MM.1S (cell line): ENCODE data around the gene OSCP1.

ENCODE experiments used
- DNase-seq: peaks from one replicate; pipeline ENCODE4 v3.0.0-alpha.2; 2015
- H2AFZ ChIP-seq: fragments of 300-600 bp; sonication (generic); 2 replicates; pipeline ENCODE4 v1.6.0; 2016; ENCODE audit warnings: antibody characterized with exemption, low read length
- H3F3A ChIP-seq: fragments of 300-600 bp; sonication (generic); 2 replicates; pipeline ENCODE4 v1.6.1; 2016; ENCODE audit warnings: mild to moderate bottlenecking, antibody characterized with exemption, low read length, moderate library complexity, mixed read lengths; ENCODE audit not compliant: insufficient read depth
- H3K27ac ChIP-seq: fragments of 300-600 bp; sonication (generic); 2 replicates; pipeline ENCODE4 v1.5.1; 2016; ENCODE audit warnings: mild to moderate bottlenecking, low read length
- H3K27me3 ChIP-seq: fragments of 300-600 bp; sonication (generic); replicated peaks from 2 replicates; pipeline ENCODE4 v1.6.0; 2016; ENCODE audit warnings: low read length; ENCODE audit not compliant: insufficient read depth
- H3K36me3 ChIP-seq: fragments of 300-600 bp; sonication (generic); replicated peaks from 2 replicates; pipeline ENCODE4 v1.6.1; 2016; ENCODE audit warnings: mild to moderate bottlenecking, low read length, mixed read lengths; ENCODE audit not compliant: insufficient read depth
- H3K4me1 ChIP-seq: fragments of 300-600 bp; sonication (generic); 2 replicates; pipeline ENCODE4 v1.6.1; 2016; ENCODE audit warnings: low read length, mixed read lengths
- H3K4me2 ChIP-seq: fragments of 300-600 bp; sonication (generic); 2 replicates; pipeline ENCODE4 v1.6.0; 2016; ENCODE audit warnings: low read depth, low read length
- H3K4me3 ChIP-seq: fragments of 300-600 bp; sonication (generic); 2 replicates; pipeline ENCODE4 v1.5.1; 2016; ENCODE audit warnings: low read length, mixed read lengths
- H3K79me2 ChIP-seq: fragments of 300-600 bp; sonication (generic); 2 replicates; pipeline ENCODE4 v1.6.1; 2016; ENCODE audit warnings: mixed run types, low read length, mixed read lengths
- H3K9ac ChIP-seq: fragments of 300-600 bp; sonication (generic); 2 replicates; pipeline ENCODE4 v1.6.1; 2016; ENCODE audit warnings: low read length, mixed read lengths
- H3K9me2 ChIP-seq: fragments of 300-600 bp; sonication (generic); replicated peaks from 2 replicates; pipeline ENCODE4 v1.6.1; 2016; ENCODE audit warnings: mild to moderate bottlenecking, low read length, mixed read lengths; ENCODE audit not compliant: insufficient read depth
- H3K9me3 ChIP-seq: fragments of 300-600 bp; sonication (generic); replicated peaks from 2 replicates; pipeline ENCODE4 v1.6.1; 2016; ENCODE audit warnings: mild to moderate bottlenecking, low read length, mixed read lengths; ENCODE audit not compliant: insufficient read depth
- H4K20me1 ChIP-seq: fragments of 300-600 bp; sonication (generic); 2 replicates; pipeline ENCODE4 v1.6.1; 2016; ENCODE audit warnings: mild to moderate bottlenecking, low read length, moderate library complexity, mixed read lengths; ENCODE audit not compliant: insufficient read depth
- CTCF ChIP-seq: fragments of 300-600 bp; sonication (generic); IDR thresholded peaks from 2 replicates; pipeline ENCODE4 v1.5.1; 2016; ENCODE audit warnings: antibody characterized with exemption, low read length, mixed read lengths
- EZH2 ChIP-seq: fragments of 300-600 bp; sonication (generic); optimal IDR thresholded peaks from 2 replicates; pipeline ENCODE3; 2017; ENCODE audit warnings: low read depth, mild to moderate bottlenecking, antibody characterized with exemption, low read length, mixed read lengths
- EZH2phosphoT487 ChIP-seq: fragments of 300-600 bp; sonication (generic); IDR thresholded peaks from 2 replicates; pipeline ENCODE4 v1.6.1; 2018; ENCODE audit warnings: antibody characterized with exemption, low read length

OSCP1 gene

DNA sequence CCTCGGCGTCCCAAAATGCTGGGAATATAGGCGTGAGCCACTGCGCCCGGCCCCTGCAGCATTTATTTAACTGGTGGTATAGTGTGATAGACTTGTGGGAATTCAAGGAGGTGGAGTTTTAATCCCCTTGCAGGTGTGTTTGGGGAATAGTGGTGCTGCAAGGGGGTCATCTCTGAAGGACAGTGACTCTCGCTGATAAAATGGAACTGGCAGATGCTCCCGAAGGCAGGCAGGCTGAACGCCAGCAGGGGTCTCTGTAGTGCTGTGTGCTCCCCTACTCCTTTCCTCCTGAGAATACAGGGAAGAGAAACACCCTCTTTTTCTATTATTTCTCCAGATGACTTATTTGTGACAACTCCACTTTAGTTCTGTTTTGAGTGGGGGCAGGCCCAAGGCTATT, 4.0 kb downstream of the OSCP1 start:
- no peak overlapping the region for H3K9ac ChIP-seq
- no peak overlapping the region for H3K4me3 ChIP-seq
- no peaks in the 10 kb centered on the region for H4K20me1 ChIP-seq
- H3K36me3 ChIP-seq = no peaks in the 10 kb centered on the region
- H3F3A ChIP-seq = no peaks in the 10 kb centered on the region
- DNase-seq = no peak
- no peaks in the 10 kb centered on the region for H3K9me2 ChIP-seq
- TF ChIP-seq EZH2phosphoT487 (no peak), EZH2 (no peak), CTCF (peak; percentile 35)
- no peaks in the 10 kb centered on the region for H3K9me3 ChIP-seq
- H3K27ac ChIP-seq = no peak overlapping the region
- no peaks in the 10 kb centered on the region for H3K4me1 ChIP-seq
- no peak overlapping the region for H2AFZ ChIP-seq
- no peak overlapping the region for H3K4me2 ChIP-seq
- no peaks in the 10 kb centered on the region for H3K79me2 ChIP-seq
- H3K27me3 ChIP-seq = no peaks in the 10 kb centered on the region

DNA sequence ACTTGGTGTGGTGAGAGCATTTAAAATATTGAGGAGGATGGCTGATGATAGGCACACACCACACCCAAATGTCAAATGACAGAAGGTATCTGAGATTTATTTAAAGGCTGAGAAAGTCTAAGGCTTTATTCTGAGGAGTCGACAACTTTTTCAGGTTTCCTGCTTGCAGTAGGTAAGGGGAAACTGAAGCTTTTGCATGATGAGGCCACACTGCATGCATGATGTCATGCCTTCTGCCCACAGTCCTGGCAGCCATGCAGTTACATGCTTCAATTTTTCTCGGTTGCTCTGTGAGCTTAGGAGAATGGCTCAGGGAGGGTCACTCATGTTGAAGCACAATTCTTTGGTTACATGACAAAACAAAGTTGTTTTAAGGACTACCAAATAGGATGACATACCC, 7.0 kb downstream of the OSCP1 start:
- H3K4me1 ChIP-seq = no peaks in the 10 kb centered on the region
- H3F3A ChIP-seq = no peaks in the 10 kb centered on the region
- TF ChIP-seq CTCF (no peak), EZH2 (no peak), EZH2phosphoT487 (no peak)
- no peak overlapping the region for H2AFZ ChIP-seq
- no peak overlapping the region for H3K9ac ChIP-seq
- no peaks in the 10 kb centered on the region for H3K79me2 ChIP-seq
- no peak for DNase-seq
- H4K20me1 ChIP-seq = no peaks in the 10 kb centered on the region
- H3K36me3 ChIP-seq = no peaks in the 10 kb centered on the region
- no peak overlapping the region for H3K27ac ChIP-seq
- H3K9me3 ChIP-seq = no peaks in the 10 kb centered on the region
- no peaks in the 10 kb centered on the region for H3K27me3 ChIP-seq
- no peaks in the 10 kb centered on the region for H3K9me2 ChIP-seq
- no peak overlapping the region for H3K4me3 ChIP-seq
- no peak overlapping the region for H3K4me2 ChIP-seq

DNA sequence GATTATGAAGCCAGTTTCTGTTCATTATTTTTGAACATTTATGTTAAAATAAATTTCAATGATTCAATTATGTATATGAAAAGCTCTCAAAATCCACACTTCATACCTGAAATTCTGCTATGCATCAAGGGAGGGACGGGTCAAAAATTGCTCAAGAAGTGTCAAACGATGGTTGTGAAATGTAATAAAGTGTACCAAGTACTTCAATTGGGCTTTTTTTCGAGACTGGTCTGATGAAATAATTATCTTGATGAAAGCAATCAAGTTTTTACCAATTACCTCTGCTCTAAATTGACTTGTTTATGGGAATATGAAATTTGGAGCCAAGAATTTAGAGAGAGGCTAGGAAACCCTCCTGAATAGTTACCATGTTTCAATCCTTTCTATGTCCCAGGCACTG, 7.9 kb downstream of the OSCP1 start:
- Histone ChIP-seq H3K36me3 (no peaks in the 10 kb centered on the region), H3K27ac (no peak overlapping the region), H3F3A (no peaks in the 10 kb centered on the region), H3K9me2 (no peaks in the 10 kb centered on the region), H3K79me2 (no peaks in the 10 kb centered on the region), H3K4me2 (no peak overlapping the region), H3K27me3 (no peaks in the 10 kb centered on the region), H3K9me3 (no peaks in the 10 kb centered on the region), H3K4me3 (no peak overlapping the region), H3K4me1 (no peaks in the 10 kb centered on the region), H2AFZ (no peak overlapping the region), H4K20me1 (no peaks in the 10 kb centered on the region), H3K9ac (no peak overlapping the region)
- TF ChIP-seq EZH2phosphoT487 (no peak), CTCF (no peak), EZH2 (no peak)
- DNase-seq = no peak
